WTC11 (cell line): Measurements from ENCODE around the gene ZNF341. TPM values are rescaled to one million over a fixed set of nuclear protein-coding genes. Genes with fewer than 3 reads are reported as not detected.

Experiments used
- ATAC-seq: fragments of 200-7000 bp; cut with Tn5 transposase; 2 replicates; pipeline ENCODE4 v1.10.0; 2021; ENCODE audit warnings: mild to moderate bottlenecking, moderate library complexity
- CTCF ChIA-PET: fragments of 300-600 bp; sonication (Branson Sonifier 250); formaldehyde crosslinking; loops from one replicate; lab custom pipeline; 2021; ENCODE audit warnings: antibody characterized with exemption; lab: Charles Lee
- POLR2A ChIA-PET: fragments of 350-600 bp; sonication (Branson Sonifier 250); formaldehyde crosslinking; loops from one replicate; lab custom pipeline; 2021; ENCODE audit warnings: antibody characterized with exemption; lab: Charles Lee
- DNase-seq: peaks from one replicate; pipeline ENCODE4 v3.0.0; 2021; ENCODE audit warnings: low spot score
- H3K27ac Mint-ChIP-seq: 2 replicates; pipeline ENCODE4 v1.8.0; 2021; ENCODE audit warnings: mixed read lengths
- H3K27me3 Mint-ChIP-seq: 2 replicates; pipeline ENCODE4 v1.8.0; 2021; ENCODE audit warnings: low read depth, mild to moderate bottlenecking, moderate library complexity, mixed read lengths
- H3K36me3 Mint-ChIP-seq: 2 replicates; pipeline ENCODE4 v1.8.0; 2021; ENCODE audit warnings: mixed read lengths
- H3K4me1 Mint-ChIP-seq: 2 replicates; pipeline ENCODE4 v1.8.0; 2022; ENCODE audit warnings: mixed read lengths
- H3K4me3 Mint-ChIP-seq: 2 replicates; pipeline ENCODE4 v1.8.0; 2021; ENCODE audit warnings: mild to moderate bottlenecking, moderate library complexity, mixed read lengths
- H3K9me3 Mint-ChIP-seq: 2 replicates; pipeline ENCODE4 v1.8.0; 2021; ENCODE audit warnings: mixed read lengths
- GABPB1 ChIP-seq: sonication (generic); formaldehyde crosslinking; IDR thresholded peaks from 2 replicates; pipeline ENCODE4 v1.8.1; 2023; ENCODE audit warnings: mild to moderate bottlenecking, missing genetic modification reagents
- RELA ChIP-seq: sonication (generic); formaldehyde crosslinking; IDR thresholded peaks from 2 replicates; pipeline ENCODE4 v1.8.1; 2022; ENCODE audit warnings: missing genetic modification reagents, mild to moderate bottlenecking, borderline replicate concordance
- TEAD4 ChIP-seq: sonication (generic); formaldehyde crosslinking; IDR thresholded peaks from 2 replicates; pipeline ENCODE4 v1.8.0; 2022; ENCODE audit warnings: mild to moderate bottlenecking, missing genetic modification reagents
- ZNF263 ChIP-seq: sonication (generic); formaldehyde crosslinking; IDR thresholded peaks from 2 replicates; pipeline ENCODE4 v1.8.1; 2022; ENCODE audit warnings: low read depth, mild to moderate bottlenecking, moderate library complexity, missing genetic modification reagents
- ZNF416 ChIP-seq: fragments of 250-450 bp; sonication (Bioruptor Pico); IDR thresholded peaks from 2 replicates; pipeline ENCODE4 v1.9.0; 2021; ENCODE audit warnings: mild to moderate bottlenecking, inconsistent platforms
- total RNA-seq: library from RNA; stranded (reverse); gene quantifications from 3 replicates; pipeline ENCODE4 v1.2.3, GENCODE V29; 2021
- TF ChIP-seq, protein P1 (sequence below): sonication (generic); formaldehyde crosslinking; IDR thresholded peaks from 2 replicates; pipeline ENCODE4 v1.8.1; 2023; ENCODE audit warnings: mild to moderate bottlenecking, missing genetic modification reagents
- TF ChIP-seq, protein P2 (sequence below): sonication (generic); formaldehyde crosslinking; IDR thresholded peaks from 2 replicates; pipeline ENCODE4 v1.8.1; 2022; ENCODE audit warnings: mild to moderate bottlenecking, missing genetic modification reagents, moderate library complexity, borderline replicate concordance
- TF ChIP-seq, protein P3 (sequence below): sonication (generic); formaldehyde crosslinking; IDR thresholded peaks from 2 replicates; pipeline ENCODE4 v1.8.1; 2023; ENCODE audit warnings: mild to moderate bottlenecking, missing genetic modification reagents, borderline replicate concordance
- TF ChIP-seq, protein P4 (sequence below): sonication (generic); formaldehyde crosslinking; IDR thresholded peaks from 2 replicates; pipeline ENCODE4 v1.8.1; 2023; ENCODE audit warnings: mild to moderate bottlenecking, missing genetic modification reagents, moderate library complexity
- TF ChIP-seq, protein P5 (sequence below): sonication (generic); formaldehyde crosslinking; IDR thresholded peaks from 2 replicates; pipeline ENCODE4 v1.8.0; 2023; ENCODE audit warnings: mild to moderate bottlenecking, missing genetic modification reagents

Gene ZNF341
- total RNA-seq, 1 experiment from 2014 or later = 9.6 TPM

DNA sequence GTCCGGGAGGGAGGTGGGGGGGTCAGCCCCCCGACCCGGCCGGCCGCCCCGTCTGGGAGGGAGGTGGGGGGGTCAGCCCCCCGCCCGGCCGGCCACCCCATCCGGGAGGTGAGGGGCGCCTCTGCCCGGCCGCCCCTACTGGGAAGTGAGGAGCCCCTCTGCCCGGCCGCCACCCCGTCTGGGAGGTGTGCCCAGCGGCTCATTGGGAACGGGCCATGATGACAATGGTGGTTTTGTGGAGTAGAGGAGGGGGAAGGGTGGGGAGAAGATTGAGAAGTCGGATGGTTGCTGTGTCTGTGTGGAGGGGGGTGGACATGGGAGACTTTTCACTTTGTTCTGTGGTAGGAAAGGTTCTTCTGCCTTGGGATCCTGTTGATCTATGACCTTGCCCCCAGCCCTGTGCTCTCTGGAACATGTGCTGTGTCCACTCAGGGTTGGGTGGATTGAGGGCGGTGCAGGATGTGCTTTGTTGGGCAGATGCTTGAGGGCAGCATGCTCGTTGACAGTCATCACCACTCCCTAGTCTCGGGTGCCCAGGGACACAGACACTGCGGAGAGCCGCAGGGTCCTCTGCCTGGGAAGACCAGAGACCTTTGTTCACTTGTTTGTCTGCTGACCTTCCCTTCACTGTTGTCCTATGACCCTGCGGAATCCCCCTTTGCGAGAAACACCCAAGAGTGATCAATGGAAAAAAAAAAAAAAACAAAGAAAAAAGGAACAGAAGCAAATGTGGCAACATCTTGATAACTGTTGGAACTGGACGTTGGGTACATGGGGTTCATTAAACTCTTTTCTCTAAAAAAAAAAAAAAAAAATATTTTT is 30.0 kb upstream of the ZNF341 start:
- TF ChIP-seq, protein P1, sequence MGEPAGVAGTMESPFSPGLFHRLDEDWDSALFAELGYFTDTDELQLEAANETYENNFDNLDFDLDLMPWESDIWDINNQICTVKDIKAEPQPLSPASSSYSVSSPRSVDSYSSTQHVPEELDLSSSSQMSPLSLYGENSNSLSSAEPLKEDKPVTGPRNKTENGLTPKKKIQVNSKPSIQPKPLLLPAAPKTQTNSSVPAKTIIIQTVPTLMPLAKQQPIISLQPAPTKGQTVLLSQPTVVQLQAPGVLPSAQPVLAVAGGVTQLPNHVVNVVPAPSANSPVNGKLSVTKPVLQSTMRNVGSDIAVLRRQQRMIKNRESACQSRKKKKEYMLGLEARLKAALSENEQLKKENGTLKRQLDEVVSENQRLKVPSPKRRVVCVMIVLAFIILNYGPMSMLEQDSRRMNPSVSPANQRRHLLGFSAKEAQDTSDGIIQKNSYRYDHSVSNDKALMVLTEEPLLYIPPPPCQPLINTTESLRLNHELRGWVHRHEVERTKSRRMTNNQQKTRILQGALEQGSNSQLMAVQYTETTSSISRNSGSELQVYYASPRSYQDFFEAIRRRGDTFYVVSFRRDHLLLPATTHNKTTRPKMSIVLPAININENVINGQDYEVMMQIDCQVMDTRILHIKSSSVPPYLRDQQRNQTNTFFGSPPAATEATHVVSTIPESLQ (CRISPR knock-in tag) = no peak
- TF ChIP-seq, protein P2, sequence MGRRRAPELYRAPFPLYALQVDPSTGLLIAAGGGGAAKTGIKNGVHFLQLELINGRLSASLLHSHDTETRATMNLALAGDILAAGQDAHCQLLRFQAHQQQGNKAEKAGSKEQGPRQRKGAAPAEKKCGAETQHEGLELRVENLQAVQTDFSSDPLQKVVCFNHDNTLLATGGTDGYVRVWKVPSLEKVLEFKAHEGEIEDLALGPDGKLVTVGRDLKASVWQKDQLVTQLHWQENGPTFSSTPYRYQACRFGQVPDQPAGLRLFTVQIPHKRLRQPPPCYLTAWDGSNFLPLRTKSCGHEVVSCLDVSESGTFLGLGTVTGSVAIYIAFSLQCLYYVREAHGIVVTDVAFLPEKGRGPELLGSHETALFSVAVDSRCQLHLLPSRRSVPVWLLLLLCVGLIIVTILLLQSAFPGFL (CRISPR knock-in tag) = peak; percentile 55; the same call in 1 of the 2 replicates
- TF ChIP-seq GABPB1 = peak; percentile 39; the same call in 1 of the 2 replicates
- Mint-ChIP-seq H3K4me3 (no peak overlapping the region), H3K27ac (no peak overlapping the region), H3K4me1 (no peaks in the 10 kb centered on the region), H3K9me3 (peaks cover 31% of the 10 kb centered on the region), H3K36me3 (peaks cover 23% of the 10 kb centered on the region), H3K27me3 (peaks cover 9% of the 10 kb centered on the region)
- DNase-seq (no peak), ATAC-seq (no peak)
- POLR2A ChIA-PET = no interaction called here
- CTCF ChIA-PET = no interaction called here

DNA sequence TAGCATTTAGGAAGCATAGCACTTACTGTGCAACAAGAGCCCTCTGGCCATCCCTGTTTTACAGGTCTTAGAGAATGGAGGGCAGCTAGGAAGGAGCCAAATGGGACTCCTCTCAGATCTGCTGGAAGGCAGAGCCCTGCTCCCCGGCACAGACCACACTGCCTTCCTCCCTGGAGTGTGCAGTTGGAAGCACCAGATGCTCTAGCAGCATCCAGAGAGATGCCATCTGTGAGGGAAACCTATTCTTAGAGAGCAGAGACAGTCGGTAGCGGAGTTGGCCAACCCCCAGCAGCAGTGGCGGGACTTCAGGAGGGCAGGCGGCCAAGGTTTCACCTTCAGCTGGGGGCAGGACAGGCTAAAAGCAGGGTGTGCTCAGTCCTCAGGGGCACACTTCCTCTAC is 28.9 kb upstream of the ZNF341 start:
- Mint-ChIP-seq H3K27me3 (peaks cover 9% of the 10 kb centered on the region), H3K4me3 (no peak overlapping the region), H3K4me1 (no peaks in the 10 kb centered on the region), H3K36me3 (peaks cover 18% of the 10 kb centered on the region), H3K27ac (no peak overlapping the region), H3K9me3 (peaks cover 25% of the 10 kb centered on the region)
- ChIA-PET CTCF (no interaction called here), POLR2A (no interaction called here)
- no peak for ATAC-seq
- no peak for DNase-seq
- TF ChIP-seq, protein P3, sequence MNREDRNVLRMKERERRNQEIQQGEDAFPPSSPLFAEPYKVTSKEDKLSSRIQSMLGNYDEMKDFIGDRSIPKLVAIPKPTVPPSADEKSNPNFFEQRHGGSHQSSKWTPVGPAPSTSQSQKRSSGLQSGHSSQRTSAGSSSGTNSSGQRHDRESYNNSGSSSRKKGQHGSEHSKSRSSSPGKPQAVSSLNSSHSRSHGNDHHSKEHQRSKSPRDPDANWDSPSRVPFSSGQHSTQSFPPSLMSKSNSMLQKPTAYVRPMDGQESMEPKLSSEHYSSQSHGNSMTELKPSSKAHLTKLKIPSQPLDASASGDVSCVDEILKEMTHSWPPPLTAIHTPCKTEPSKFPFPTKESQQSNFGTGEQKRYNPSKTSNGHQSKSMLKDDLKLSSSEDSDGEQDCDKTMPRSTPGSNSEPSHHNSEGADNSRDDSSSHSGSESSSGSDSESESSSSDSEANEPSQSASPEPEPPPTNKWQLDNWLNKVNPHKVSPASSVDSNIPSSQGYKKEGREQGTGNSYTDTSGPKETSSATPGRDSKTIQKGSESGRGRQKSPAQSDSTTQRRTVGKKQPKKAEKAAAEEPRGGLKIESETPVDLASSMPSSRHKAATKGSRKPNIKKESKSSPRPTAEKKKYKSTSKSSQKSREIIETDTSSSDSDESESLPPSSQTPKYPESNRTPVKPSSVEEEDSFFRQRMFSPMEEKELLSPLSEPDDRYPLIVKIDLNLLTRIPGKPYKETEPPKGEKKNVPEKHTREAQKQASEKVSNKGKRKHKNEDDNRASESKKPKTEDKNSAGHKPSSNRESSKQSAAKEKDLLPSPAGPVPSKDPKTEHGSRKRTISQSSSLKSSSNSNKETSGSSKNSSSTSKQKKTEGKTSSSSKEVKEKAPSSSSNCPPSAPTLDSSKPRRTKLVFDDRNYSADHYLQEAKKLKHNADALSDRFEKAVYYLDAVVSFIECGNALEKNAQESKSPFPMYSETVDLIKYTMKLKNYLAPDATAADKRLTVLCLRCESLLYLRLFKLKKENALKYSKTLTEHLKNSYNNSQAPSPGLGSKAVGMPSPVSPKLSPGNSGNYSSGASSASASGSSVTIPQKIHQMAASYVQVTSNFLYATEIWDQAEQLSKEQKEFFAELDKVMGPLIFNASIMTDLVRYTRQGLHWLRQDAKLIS = no peak
- TF ChIP-seq TEAD4 = no peak
- TF ChIP-seq RELA (CRISPR knock-in tag) = no peak
- TF ChIP-seq ZNF416 (CRISPR knock-in tag) = no peak
- TF ChIP-seq, protein P4, sequence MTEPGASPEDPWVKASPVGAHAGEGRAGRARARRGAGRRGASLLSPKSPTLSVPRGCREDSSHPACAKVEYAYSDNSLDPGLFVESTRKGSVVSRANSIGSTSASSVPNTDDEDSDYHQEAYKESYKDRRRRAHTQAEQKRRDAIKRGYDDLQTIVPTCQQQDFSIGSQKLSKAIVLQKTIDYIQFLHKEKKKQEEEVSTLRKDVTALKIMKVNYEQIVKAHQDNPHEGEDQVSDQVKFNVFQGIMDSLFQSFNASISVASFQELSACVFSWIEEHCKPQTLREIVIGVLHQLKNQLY (CRISPR knock-in tag) = no peak
- no peak for TF ChIP-seq ZNF263
- TF ChIP-seq, protein P5, sequence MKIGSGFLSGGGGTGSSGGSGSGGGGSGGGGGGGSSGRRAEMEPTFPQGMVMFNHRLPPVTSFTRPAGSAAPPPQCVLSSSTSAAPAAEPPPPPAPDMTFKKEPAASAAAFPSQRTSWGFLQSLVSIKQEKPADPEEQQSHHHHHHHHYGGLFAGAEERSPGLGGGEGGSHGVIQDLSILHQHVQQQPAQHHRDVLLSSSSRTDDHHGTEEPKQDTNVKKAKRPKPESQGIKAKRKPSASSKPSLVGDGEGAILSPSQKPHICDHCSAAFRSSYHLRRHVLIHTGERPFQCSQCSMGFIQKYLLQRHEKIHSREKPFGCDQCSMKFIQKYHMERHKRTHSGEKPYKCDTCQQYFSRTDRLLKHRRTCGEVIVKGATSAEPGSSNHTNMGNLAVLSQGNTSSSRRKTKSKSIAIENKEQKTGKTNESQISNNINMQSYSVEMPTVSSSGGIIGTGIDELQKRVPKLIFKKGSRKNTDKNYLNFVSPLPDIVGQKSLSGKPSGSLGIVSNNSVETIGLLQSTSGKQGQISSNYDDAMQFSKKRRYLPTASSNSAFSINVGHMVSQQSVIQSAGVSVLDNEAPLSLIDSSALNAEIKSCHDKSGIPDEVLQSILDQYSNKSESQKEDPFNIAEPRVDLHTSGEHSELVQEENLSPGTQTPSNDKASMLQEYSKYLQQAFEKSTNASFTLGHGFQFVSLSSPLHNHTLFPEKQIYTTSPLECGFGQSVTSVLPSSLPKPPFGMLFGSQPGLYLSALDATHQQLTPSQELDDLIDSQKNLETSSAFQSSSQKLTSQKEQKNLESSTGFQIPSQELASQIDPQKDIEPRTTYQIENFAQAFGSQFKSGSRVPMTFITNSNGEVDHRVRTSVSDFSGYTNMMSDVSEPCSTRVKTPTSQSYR = no peak
